GM21723 (cell line): ENCODE results near the gene KDM4C.
"Not testable (repeated sequence)": the region's sequence is repeated elsewhere in the genome, so short reads cannot be mapped to it uniquely, and the experiment has no call there.

Experiments
- ATAC-seq: cut with Tn5 transposase; IDR thresholded peaks from one replicate; pipeline ENCODE4 v1.9.1; 2021; ENCODE audit warnings: mild to moderate bottlenecking, moderate library complexity; ENCODE audit not compliant: unreplicated experiment

Gene KDM4C

GRCh38 chr9:6763244-6763643, 5.5 kb downstream of the KDM4C start:
- ATAC-seq, result no peak

GRCh38 chr9:6764011-6764410, 6.2 kb downstream of the KDM4C start:
- no peak for ATAC-seq

- no peak for ATAC-seq
Observed at GRCh38 chr9:6764523-6764922, 6.8 kb downstream of the KDM4C start.

- no peak for ATAC-seq
Observed at GRCh38 chr9:6764950-6765349, 7.2 kb downstream of the KDM4C start.

- no peak for ATAC-seq
Observed at GRCh38 chr9:6765396-6765795, 7.6 kb downstream of the KDM4C start.

- no peak for ATAC-seq
Observed at GRCh38 chr9:6766606-6767005, 8.8 kb downstream of the KDM4C start.

- not testable (repeated sequence) for ATAC-seq
Observed at GRCh38 chr9:6768587-6768986, 10.8 kb downstream of the KDM4C start.

- ATAC-seq, result no peak
Observed at GRCh38 chr9:6771722-6772121, 13.9 kb downstream of the KDM4C start.

- no peak for ATAC-seq
Observed at GRCh38 chr9:6777213-6777902, 19.6 kb downstream of the KDM4C start.

GRCh38 chr9:6779417-6780241, 21.9 kb downstream of the KDM4C start:
- no peak for ATAC-seq

GRCh38 chr9:6780690-6781089, 22.9 kb downstream of the KDM4C start:
- ATAC-seq, result no peak

- ATAC-seq, result no peak
Observed at GRCh38 chr9:6781476-6781875, 23.7 kb downstream of the KDM4C start.

- no peak for ATAC-seq
Observed at GRCh38 chr9:6782345-6782744, 24.6 kb downstream of the KDM4C start.

GRCh38 chr9:6782981-6783380, 25.2 kb downstream of the KDM4C start:
- no peak for ATAC-seq

GRCh38 chr9:6783753-6784152, 26.0 kb downstream of the KDM4C start:
- ATAC-seq, result no peak

GRCh38 chr9:6785682-6786081, 27.9 kb downstream of the KDM4C start:
- no peak for ATAC-seq

- no peak for ATAC-seq
Observed at GRCh38 chr9:6787793-6788161, 30.0 kb downstream of the KDM4C start.

GRCh38 chr9:6788162-6789016, 30.6 kb downstream of the KDM4C start:
- ATAC-seq, result no peak

GRCh38 chr9:6789017-6789338, 31.2 kb downstream of the KDM4C start:
- ATAC-seq, result not testable (repeated sequence)

- no peak for ATAC-seq
Observed at GRCh38 chr9:6790866-6791265, 33.1 kb downstream of the KDM4C start.

- no peak for ATAC-seq
Observed at GRCh38 chr9:6793203-6793602, 35.4 kb downstream of the KDM4C start.

GRCh38 chr9:6794936-6795335, 37.2 kb downstream of the KDM4C start:
- no peak for ATAC-seq
